Measurements from ENCODE around the gene CALM1.
"Not testable (repeated sequence)": the region's sequence is repeated elsewhere in the genome, so short reads cannot be mapped to it uniquely, and the experiment has no call there.

Gene CALM1

DNA sequence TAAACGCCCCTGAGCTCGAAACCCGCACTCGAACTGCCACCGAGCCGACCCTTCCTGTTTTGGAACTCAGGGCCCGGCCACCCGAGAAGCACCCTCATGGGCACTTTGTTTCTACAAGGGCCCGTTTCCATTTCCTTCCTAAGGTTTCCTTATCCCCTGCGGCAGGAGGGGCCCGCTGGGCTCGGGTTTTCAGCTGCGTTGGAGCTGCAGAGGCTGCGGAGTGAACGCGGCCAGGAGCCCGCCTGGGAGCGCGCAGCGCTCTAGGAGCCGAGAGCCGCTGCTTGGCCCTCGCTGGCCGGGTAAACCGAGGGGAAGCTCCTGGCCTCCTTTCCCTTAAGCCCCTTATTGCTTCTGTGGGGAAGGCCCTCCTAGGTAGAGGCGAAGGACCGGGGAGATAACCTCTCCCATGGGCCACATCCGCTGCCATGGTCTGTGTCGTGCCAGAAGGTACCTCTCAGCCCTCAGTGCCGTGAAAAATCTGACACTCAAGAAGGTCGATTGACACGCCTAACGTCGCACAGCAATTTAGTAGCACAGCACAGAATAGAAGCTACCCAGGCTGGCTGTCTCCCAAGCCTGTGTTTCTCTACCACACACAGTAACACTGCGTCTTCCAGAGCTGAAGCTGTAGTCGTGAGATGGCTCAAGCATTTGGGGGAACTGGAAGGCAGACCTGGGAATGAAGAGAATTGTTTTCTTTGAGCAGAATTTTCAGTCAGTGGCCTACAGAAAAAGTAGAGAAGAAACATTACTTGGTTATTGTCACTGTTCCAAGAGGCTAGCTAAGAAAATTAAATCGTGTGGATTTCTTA is 12.9 kb upstream of the CALM1 start:
- peak; percentile 47 for DNase-seq

GRCh38 chr14:90384543-90384911 is 12.3 kb upstream of the CALM1 start:
- no peak for DNase-seq

DNA sequence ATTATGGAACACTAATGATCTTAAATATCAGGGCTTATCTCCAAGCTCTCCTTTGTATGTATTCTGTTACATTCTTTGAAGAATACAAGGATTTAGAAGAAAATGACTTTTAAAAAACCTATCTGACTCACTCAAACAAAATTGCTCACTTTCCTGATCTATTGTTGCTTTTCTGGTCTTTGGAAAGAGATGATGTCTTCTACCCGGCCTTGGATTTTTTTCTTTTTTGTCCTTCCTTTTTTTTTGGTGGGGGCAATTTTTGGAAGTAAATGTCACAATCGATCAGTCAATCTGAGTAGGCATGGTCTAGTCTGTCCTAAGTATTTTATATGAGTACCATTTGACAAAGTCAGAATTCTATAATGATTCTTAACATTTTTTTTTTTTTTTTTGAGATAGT is 10.5 kb upstream of the CALM1 start:
- DNase-seq: no peak

GRCh38 chr14:90387206-90387760 is 9.5 kb upstream of the CALM1 start:
- no peak for DNase-seq

- DNase-seq: peak; percentile 34
Measured at GRCh38 chr14:90388437-90388836, 8.4 kb upstream of the CALM1 start.

DNA sequence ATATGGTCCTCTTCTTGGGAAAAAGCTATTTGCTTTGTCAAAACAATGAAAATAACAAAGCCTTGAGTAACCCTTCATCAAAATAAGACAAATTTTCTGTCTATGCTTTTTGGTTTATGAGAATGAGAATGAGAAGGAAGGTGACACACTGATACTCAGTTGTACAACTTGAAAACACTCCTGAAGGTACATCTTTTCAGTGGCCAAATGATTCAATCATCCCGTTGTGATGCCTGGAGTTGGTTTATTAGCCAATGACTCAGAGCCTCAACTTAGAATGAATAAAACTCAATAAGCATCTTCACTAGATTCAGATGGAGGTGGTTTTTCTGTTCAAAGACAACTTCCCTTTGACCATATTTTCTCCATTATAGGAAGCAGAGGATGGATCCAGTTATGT is 7.8 kb upstream of the CALM1 start:
- no peak for DNase-seq

DNA sequence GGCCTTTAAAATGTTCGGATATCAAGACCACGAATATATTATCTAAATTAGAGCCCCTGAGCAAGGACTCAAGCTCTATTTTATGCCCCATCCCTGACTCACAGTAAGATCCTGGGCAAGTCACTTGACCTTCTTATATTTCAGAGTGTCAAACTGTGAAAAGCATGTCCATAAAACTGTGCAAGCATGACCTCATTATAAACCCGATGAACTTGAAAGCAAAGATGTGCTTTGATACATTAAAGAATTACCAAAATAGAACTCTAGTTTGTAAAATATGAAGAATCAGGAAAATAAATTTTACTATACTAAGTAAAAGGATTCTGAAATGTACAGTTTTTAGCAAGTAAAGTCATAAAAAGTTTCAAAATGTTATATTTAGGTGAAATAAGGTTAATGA is 2.9 kb upstream of the CALM1 start:
- no peak for DNase-seq

DNA sequence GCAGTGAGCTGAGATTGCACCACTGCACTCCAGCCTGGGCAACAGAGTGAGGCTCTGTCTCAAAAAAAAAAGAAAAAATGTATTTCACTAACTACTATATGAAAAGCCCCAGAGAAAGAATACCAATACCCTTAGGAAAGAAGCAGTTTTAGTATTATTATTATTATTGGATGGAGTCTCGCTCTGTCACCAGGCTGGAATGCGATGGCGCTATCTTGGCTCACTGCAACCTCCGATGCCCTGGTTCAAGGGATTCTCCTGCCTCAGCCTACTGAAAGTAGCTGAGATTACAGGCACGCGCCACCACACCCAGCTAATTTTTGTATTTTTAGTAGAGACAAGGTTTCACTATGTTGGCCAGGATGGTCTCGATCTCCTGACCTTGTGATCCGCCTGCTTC is 2.0 kb upstream of the CALM1 start:
- DNase-seq: not testable (repeated sequence)

- DNase-seq: peak; percentile 38
Measured at GRCh38 chr14:90397425-90398314, 841 bp downstream of the CALM1 start.

GRCh38 chr14:90398315-90398839 is 1.5 kb downstream of the CALM1 start:
- DNase-seq: peak; percentile 56

DNA sequence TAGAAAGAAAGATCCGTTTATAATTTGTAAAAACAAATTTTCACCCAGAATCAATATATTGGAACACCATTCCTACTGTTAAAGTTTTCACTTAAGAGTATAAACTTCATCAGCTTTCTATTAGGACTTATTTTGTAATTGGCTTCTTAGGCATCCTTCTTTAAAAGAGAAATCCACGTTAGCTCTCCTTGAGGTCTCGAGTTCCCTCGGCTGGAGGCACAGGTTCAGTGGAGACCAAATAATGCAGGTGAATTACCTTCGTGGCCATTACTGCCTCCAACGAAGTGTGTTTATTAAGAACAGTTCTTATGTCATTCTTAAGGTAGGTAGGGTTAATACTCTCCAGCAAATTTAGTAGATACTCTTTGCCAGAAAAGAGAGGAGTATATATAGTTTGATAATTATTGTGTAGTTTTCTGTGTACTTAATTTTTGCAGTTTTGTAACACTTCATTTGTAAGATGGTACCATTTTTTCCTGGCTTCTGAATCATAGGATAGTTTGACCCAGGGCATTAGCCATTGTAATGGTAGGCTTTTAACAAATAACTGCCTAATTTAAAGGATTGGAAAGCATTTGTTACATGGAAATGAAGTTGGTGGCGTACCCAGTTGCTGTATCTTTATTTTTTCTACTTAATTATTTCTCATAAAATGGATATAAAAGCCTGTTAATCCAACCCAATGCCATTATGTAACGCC is 2.2 kb downstream of the CALM1 start:
- no peak for DNase-seq

GRCh38 chr14:90399541-90400444 is 3.0 kb downstream of the CALM1 start:
- DNase-seq: peak; percentile 96

DNA sequence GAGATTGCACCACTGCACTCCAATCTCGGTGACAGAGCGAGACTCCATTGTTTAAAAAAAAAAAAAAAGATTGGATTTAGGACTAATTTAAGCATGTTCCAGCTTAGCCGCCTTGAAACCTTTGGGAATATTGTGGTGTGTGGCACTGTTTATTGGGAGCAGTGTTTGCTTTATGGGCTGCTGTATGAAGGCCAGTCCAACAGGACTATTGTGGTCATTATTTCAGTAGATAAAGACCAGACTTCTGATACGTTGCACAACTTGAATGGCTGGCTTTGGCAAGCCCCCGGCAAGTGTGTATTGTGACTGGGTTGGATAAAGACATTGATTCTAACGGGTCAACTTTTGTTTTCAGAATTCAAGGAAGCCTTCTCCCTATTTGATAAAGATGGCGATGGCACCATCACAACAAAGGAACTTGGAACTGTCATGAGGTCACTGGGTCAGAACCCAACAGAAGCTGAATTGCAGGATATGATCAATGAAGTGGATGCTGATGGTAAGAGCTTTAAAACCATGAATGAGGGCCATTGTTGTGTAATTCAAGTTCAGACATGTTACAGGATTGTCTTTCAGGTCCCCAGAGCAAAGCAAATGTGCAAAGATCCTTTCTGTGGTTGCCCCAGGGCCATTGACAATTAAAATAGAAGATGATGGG is 4.2 kb downstream of the CALM1 start:
- DNase-seq: no peak

- peak; percentile 31 for DNase-seq
Measured at GRCh38 chr14:90402016-90402415, 5.2 kb downstream of the CALM1 start.

DNA sequence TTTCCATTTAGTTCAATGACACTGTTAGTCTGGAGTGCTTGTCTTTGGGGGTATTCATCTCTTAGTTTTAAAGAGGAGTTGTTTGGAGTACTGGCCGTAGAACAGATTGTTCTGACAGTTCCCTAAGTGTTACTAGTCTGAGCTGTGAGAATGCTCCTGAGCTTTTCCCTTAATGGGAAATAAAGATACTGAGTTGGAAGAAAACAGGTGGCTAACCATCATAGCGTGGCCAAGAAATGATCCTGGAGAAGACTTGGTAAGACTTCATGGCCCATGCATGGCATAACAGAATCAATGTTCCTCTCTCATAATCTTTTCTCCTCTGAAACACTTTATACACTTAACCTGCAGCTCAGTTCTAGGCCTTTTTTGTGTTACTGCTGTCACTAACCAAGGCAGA is 6.2 kb downstream of the CALM1 start:
- DNase-seq: no peak

- DNase-seq: no peak
Measured at GRCh38 chr14:90405101-90405500, 8.3 kb downstream of the CALM1 start.

DNA sequence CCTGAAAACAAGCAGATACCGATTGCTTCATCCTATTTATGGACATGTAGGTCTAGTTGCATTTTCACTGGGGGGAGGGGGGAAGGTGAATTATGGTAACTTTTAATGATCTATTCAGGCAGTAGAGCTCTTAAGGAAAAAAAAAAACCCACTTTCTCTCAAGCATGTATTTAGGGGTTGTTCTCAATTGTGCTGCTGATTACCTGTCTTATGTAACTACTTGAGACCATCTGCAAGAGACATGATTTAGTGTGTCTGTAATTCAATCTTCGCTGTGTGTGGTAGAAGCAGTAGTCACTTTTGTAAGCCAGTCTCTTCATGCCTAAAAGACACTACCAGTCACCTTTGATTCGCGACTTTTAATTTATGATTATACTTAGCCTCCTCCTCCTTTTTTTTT is 8.9 kb downstream of the CALM1 start:
- no peak for DNase-seq

DNA sequence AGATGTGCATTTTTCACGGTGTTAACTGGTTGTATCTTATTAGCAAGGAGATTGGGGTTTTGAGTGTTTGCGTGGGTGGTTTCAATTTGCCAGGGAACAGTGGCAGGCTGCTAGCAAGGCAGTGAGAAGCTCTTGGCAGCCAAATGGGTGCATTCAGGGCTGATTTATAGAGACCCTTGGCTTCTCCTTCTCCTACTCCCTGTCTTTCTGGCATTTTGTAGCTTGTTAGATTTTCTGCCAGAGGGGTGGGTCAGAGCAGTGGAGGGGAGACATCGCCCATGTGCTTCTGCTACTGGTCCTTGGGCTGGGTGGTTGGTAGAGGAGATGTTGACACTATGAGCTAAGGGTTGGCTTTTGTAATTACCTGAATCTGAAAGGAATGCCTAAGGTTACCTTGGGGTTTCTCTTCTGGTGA is 9.6 kb downstream of the CALM1 start:
- DNase-seq: no peak

DNA sequence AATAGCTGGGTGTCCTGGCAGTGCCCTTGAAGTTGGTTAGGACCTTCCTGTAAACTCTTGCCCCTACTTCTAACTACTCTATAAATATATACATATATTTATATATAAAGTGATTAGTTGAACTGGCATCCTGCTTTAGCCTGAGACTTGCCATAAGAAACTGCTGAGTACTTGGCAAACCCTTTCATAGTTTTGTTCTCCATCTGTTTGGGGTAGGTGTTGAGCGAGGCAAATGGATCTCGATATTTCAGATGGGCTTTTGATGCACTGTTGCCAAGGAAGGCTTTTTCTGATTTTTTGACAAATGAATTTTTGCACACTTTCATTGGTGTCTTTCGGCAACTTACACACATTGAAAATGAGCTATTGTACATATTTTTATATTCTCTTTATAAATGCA is 10.4 kb downstream of the CALM1 start:
- DNase-seq: no peak

- no peak for DNase-seq
Measured at GRCh38 chr14:90408713-90409112, 11.9 kb downstream of the CALM1 start.

- DNase-seq: peak; percentile 54
Measured at GRCh38 chr14:90409209-90409730, 12.4 kb downstream of the CALM1 start.
